Measurements from ENCODE around the gene ALG9. TPM values are rescaled to one million over a fixed set of nuclear protein-coding genes. Genes with fewer than 3 reads are reported as not detected.

ALG9 gene
- total RNA-seq, 1 experiment from 2014 or later, result 27.8 TPM

DNA sequence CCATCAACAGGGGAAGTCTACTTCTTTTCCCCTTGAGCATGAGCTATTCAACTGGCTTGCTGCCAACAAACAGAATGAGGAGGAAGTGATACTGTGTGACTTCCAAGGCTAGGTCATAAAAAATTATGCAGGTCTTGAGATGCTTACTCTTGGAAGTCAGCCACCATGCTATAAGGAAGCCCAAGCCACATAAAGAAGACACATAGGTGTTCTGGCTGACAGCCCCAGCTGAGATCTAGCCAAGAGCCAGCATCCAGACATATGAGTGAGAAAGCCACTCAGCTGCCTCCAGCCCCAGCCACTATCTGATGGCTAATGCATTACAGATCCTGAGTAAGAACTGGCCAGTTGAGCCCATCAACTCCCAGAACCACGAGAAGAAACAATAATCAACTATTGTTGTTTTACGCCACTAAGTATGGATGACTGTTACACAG is 74.2 kb downstream of the ALG9 start:
- ChIA-PET CTCF (interaction anchor here (0.5 kb wide), 1 partner anchor 27 kb away, joined by 3 read pairs; no protein-coding TSS in a partner anchor), POLR2A (ENCODE audit: unreplicated experiment) (no interaction called here)
- intact Hi-C loops (cut with micrococcal nuclease; ENCODE audit: unreplicated experiment), result no loop called here
- H3F3A ChIP-seq (ENCODE audit: insufficient read depth, low read depth), result peaks cover 14% of the 10 kb centered on the region
- H3K4me1 ChIP-seq (replicated peaks; ENCODE audit: insufficient read depth), result peaks cover 27% of the 10 kb centered on the region
- no peaks in the 10 kb centered on the region for H3K27me3 ChIP-seq (ENCODE audit: insufficient read depth, low read depth)
- no peaks in the 10 kb centered on the region for H3K9me2 ChIP-seq (ENCODE audit: insufficient read depth)
- H3K79me2 ChIP-seq (ENCODE audit: low read depth), result no peaks in the 10 kb centered on the region
- H3K9me3 ChIP-seq (ENCODE audit: insufficient read depth, low read depth), result no peaks in the 10 kb centered on the region; the same call in 1 of the 2 replicates
- DNase-seq, result peak; percentile 2 to 59
- no TSS peak for BruUV-seq (replicated peaks)
- H3K27ac ChIP-seq, result no peak overlapping the region
- TF ChIP-seq, protein P1, sequence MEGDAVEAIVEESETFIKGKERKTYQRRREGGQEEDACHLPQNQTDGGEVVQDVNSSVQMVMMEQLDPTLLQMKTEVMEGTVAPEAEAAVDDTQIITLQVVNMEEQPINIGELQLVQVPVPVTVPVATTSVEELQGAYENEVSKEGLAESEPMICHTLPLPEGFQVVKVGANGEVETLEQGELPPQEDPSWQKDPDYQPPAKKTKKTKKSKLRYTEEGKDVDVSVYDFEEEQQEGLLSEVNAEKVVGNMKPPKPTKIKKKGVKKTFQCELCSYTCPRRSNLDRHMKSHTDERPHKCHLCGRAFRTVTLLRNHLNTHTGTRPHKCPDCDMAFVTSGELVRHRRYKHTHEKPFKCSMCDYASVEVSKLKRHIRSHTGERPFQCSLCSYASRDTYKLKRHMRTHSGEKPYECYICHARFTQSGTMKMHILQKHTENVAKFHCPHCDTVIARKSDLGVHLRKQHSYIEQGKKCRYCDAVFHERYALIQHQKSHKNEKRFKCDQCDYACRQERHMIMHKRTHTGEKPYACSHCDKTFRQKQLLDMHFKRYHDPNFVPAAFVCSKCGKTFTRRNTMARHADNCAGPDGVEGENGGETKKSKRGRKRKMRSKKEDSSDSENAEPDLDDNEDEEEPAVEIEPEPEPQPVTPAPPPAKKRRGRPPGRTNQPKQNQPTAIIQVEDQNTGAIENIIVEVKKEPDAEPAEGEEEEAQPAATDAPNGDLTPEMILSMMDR (conservative IDR thresholded peaks at IDR 0.05), result no peak
- no peak for TF ChIP-seq EZH2 (IDR thresholded peaks at IDR 0.05; ENCODE audit: low read depth)
- H4K20me1 ChIP-seq (ENCODE audit: insufficient read depth), result no peaks in the 10 kb centered on the region
- H3K36me3 ChIP-seq (ENCODE audit: low read depth), result peaks cover 9% of the 10 kb centered on the region
- no peak overlapping the region for H3K4me2 ChIP-seq
- no peak overlapping the region for H3K4me3 ChIP-seq
- no peak overlapping the region for H2AFZ ChIP-seq

DNA sequence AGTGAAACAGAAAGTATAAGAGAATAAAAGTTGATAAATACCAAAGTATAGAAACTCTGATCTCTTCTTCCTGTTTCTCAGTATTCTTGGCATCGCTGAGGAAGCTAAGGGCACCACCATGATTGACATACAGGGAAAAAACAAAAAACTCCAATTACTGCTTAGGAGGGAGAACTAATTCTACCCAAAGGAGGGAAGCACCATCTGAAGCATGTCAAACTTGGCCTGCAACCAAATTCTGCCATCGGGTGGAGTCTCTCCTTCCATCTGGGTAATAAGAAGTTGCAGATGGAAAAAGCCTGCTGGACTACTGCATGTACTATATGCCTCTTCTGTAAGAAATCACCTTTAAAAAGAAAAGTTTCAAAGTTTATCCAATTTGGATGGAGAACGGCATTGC is 74.7 kb downstream of the ALG9 start:
- H3K27me3 ChIP-seq (ENCODE audit: insufficient read depth, low read depth), result no peaks in the 10 kb centered on the region
- H3K4me1 ChIP-seq (replicated peaks; ENCODE audit: insufficient read depth), result peaks cover 23% of the 10 kb centered on the region
- H3K27ac ChIP-seq, result no peak overlapping the region
- H3K9me3 ChIP-seq (ENCODE audit: insufficient read depth, low read depth), result no peaks in the 10 kb centered on the region; the same call in 1 of the 2 replicates
- no peak overlapping the region for H3K4me2 ChIP-seq
- TF ChIP-seq EZH2 (IDR thresholded peaks at IDR 0.05; ENCODE audit: low read depth), result no peak
- TF ChIP-seq, protein P1 (conservative IDR thresholded peaks at IDR 0.05), result no peak
- ChIA-PET CTCF (interaction anchor here (0.5 kb wide), 1 partner anchor 27 kb away, joined by 3 read pairs; no protein-coding TSS in a partner anchor), POLR2A (ENCODE audit: unreplicated experiment) (no interaction called here)
- peaks cover 9% of the 10 kb centered on the region for H3K36me3 ChIP-seq (ENCODE audit: low read depth)
- peaks cover 14% of the 10 kb centered on the region for H3F3A ChIP-seq (ENCODE audit: insufficient read depth, low read depth)
- no peaks in the 10 kb centered on the region for H4K20me1 ChIP-seq (ENCODE audit: insufficient read depth)
- no peak overlapping the region for H2AFZ ChIP-seq
- no peaks in the 10 kb centered on the region for H3K79me2 ChIP-seq (ENCODE audit: low read depth)
- H3K9me2 ChIP-seq (ENCODE audit: insufficient read depth), result no peaks in the 10 kb centered on the region
- BruUV-seq (replicated peaks), result no TSS peak
- H3K4me3 ChIP-seq, result no peak overlapping the region
- intact Hi-C loops (cut with micrococcal nuclease; ENCODE audit: unreplicated experiment), result no loop called here
- DNase-seq, result no peak

DNA sequence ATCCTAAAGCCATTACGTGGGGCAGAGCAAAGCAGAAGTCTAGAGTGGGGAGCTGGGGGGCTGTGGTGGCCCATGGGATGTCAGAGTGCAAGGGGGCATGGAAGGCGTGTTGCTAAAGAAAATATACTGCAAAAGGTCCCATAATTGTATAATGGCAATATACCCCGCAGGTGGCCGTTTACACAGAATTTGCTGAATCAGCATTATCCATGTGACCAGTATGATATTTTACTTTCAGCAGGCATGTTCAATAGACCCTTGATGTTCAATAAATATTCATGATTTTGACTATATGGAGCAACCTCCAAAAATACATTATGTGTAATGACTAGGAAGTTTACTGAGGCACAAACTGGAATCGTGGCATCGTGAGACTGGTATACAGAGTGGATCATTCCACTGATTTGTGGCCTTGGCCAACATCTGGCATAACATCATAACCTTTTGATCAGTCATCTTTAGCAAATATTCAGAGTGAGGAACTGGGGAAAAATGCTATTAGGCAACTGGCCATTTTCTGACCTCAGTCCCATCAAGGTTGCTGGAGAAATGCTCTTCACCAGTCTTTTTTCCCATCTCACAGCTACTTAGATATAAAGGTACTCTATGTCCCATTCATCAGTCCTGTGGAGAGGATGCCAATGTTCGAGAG is 75.9 kb downstream of the ALG9 start:
- ChIA-PET CTCF (no interaction called here), POLR2A (ENCODE audit: unreplicated experiment) (no interaction called here)
- Histone ChIP-seq H2AFZ (no peak overlapping the region), H3F3A (ENCODE audit: insufficient read depth, low read depth) (peaks cover 5% of the 10 kb centered on the region; the same call in 1 of the 2 replicates), H3K4me3 (no peak overlapping the region), H3K9me3 (ENCODE audit: insufficient read depth, low read depth) (no peaks in the 10 kb centered on the region; the same call in 1 of the 2 replicates), H4K20me1 (ENCODE audit: insufficient read depth) (no peaks in the 10 kb centered on the region), H3K9me2 (ENCODE audit: insufficient read depth) (no peaks in the 10 kb centered on the region), H3K79me2 (ENCODE audit: low read depth) (no peaks in the 10 kb centered on the region), H3K27me3 (ENCODE audit: insufficient read depth, low read depth) (no peaks in the 10 kb centered on the region), H3K4me1 (replicated peaks; ENCODE audit: insufficient read depth) (peaks cover 10% of the 10 kb centered on the region), H3K27ac (no peak overlapping the region), H3K36me3 (ENCODE audit: low read depth) (peaks cover 9% of the 10 kb centered on the region), H3K4me2 (no peak overlapping the region)
- BruUV-seq (replicated peaks), result no TSS peak
- intact Hi-C loops (cut with micrococcal nuclease; ENCODE audit: unreplicated experiment), result no loop called here
- no peak for DNase-seq
- TF ChIP-seq EZH2 (IDR thresholded peaks at IDR 0.05; ENCODE audit: low read depth), result no peak
- TF ChIP-seq, protein P1 (conservative IDR thresholded peaks at IDR 0.05), result no peak
